Calu3 (cell line): ENCODE measurements around the gene HERPUD1. TPM values are rescaled to one million over a fixed set of nuclear protein-coding genes. Genes with fewer than 3 reads are reported as not detected.
A peak's percentile ranks its signal among the peaks of the same experiment; 100 is the strongest.

Experiments
- BruUV-seq: library from RNA; stranded (reverse); fragments of 400-500 nt; replicated peaks from 2 replicates; lab custom pipeline; 2021; lab: Mats Ljungman, UMichigan
- CTCF ChIA-PET: fragments of 300-600 bp; sonication (Branson Sonifier 250); formaldehyde crosslinking; loops from one replicate; lab custom pipeline; 2022; ENCODE audit warnings: antibody characterized with exemption; lab: Charles Lee
- DNase-seq: peaks from one replicate; pipeline ENCODE4 v3.0.0; 2022
- H3K27ac Mint-ChIP-seq: one replicate; pipeline ENCODE4 v1.8.0; 2022; ENCODE audit warnings: mixed read lengths; ENCODE audit not compliant: unreplicated experiment
- H3K27me3 Mint-ChIP-seq: one replicate; pipeline ENCODE4 v1.8.0; 2022; ENCODE audit warnings: mixed read lengths; ENCODE audit not compliant: unreplicated experiment
- H3K36me3 Mint-ChIP-seq: one replicate; pipeline ENCODE4 v1.8.0; 2022; ENCODE audit warnings: mild to moderate bottlenecking, moderate library complexity, mixed read lengths; ENCODE audit not compliant: insufficient read depth, unreplicated experiment
- H3K4me1 Mint-ChIP-seq: one replicate; pipeline ENCODE4 v1.8.0; 2022; ENCODE audit warnings: mild to moderate bottlenecking, low read depth, mixed read lengths; ENCODE audit not compliant: unreplicated experiment
- H3K4me3 Mint-ChIP-seq: one replicate; pipeline ENCODE4 v1.8.0; 2022; ENCODE audit warnings: mild to moderate bottlenecking, low read depth, moderate library complexity, mixed read lengths; ENCODE audit not compliant: unreplicated experiment
- H3K9me3 Mint-ChIP-seq: one replicate; pipeline ENCODE4 v1.8.0; 2022; ENCODE audit warnings: low read depth, mixed read lengths; ENCODE audit not compliant: unreplicated experiment
- intact Hi-C: fragments of 100-400 bp; cut with micrococcal nuclease; formaldehyde crosslinking; loops from one replicate; pipeline ENCODE4 v1.10.0; 2022; ENCODE audit not compliant: unreplicated experiment
- total RNA-seq: library from RNA; stranded (reverse); gene quantifications from 2 replicates; pipeline ENCODE4 v1.2.3, GENCODE V29; 2022
- TF ChIP-seq, protein P1 (sequence below): fragments of 200-600 bp; IDR thresholded peaks from one replicate; pipeline ENCODE4 v1.8.0; 2022; ENCODE audit warnings: antibody characterized with exemption; ENCODE audit not compliant: unreplicated experiment

Gene HERPUD1
- total RNA-seq, 1 experiment from 2014 or later: 116 TPM

DNA sequence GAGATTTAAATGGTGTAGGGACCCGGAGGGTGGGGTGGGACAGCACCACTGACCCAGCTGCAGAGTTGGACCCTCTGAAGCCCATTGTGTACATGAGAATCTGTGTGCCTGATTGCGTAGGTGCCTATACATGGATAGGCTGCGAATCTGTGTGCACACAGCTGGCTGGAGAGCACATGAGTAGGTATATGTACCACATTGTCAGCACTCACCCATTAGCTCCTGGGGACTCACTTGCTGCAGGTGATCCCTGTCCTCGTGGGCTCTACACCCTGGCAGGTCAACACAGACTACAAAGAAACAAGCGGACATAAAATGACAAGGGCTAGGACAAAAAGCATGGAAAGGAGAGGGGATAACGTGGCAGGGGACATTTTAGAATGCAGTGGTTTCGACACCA is 18.5 kb downstream of the HERPUD1 start:
- no peaks in the 10 kb centered on the region for H3K9me3 Mint-ChIP-seq
- H3K27ac Mint-ChIP-seq: peak overlapping the region; percentile 8
- TF ChIP-seq, protein P1, sequence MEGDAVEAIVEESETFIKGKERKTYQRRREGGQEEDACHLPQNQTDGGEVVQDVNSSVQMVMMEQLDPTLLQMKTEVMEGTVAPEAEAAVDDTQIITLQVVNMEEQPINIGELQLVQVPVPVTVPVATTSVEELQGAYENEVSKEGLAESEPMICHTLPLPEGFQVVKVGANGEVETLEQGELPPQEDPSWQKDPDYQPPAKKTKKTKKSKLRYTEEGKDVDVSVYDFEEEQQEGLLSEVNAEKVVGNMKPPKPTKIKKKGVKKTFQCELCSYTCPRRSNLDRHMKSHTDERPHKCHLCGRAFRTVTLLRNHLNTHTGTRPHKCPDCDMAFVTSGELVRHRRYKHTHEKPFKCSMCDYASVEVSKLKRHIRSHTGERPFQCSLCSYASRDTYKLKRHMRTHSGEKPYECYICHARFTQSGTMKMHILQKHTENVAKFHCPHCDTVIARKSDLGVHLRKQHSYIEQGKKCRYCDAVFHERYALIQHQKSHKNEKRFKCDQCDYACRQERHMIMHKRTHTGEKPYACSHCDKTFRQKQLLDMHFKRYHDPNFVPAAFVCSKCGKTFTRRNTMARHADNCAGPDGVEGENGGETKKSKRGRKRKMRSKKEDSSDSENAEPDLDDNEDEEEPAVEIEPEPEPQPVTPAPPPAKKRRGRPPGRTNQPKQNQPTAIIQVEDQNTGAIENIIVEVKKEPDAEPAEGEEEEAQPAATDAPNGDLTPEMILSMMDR: no peak
- CTCF ChIA-PET: interaction anchor here (0.6 kb wide), 1 partner anchor 79 kb away, joined by 4 read pairs; no protein-coding TSS in a partner anchor
- DNase-seq: no peak
- no peaks in the 10 kb centered on the region for H3K27me3 Mint-ChIP-seq
- BruUV-seq: no TSS peak
- H3K4me1 Mint-ChIP-seq: no peaks in the 10 kb centered on the region
- intact Hi-C loops: no loop called here
- peaks cover 56% of the 10 kb centered on the region for H3K36me3 Mint-ChIP-seq
- no peak overlapping the region for H3K4me3 Mint-ChIP-seq

DNA sequence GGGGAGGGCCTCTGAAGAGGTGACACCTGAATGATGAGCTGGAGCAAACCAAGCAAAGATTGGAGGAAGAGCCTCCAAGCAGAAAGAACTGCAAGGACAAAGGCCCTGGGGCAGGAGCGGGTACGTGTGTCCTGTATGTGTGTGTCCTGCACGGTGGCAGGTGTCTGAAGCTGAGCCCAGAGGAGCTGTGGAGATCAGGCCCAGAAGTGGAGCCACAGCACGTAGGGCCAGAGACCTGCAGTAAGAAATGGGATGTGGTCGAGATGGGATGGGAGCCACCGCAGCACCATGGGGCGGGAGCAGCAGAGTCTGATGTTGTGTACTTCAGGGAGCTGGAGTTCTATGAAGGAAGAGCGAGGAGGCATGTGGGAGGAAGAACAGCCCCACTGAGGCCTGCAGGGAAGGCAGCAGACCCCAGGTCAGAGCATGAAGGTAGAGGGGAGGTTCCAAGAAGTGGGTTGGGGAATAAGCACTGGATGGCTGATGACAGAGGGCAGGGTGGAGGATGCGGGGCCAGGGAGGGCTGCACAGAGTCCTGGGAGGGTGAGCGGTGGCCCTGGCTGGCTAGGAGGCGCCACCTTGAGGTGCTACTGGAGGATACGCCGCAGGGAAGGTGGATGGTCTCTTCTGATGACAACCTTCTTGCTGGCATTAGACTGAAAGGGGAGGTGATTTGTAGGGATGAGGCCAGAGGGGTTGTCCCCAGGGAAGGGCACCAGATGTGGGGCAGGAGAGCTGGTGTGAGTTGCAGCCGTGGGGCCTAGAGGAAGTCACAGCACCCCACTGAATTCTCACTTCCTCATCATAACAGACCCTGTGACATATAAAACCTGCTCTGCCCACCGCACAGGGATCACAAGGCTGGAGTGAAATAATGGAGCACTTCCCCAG is 19.2 kb downstream of the HERPUD1 start:
- peak; percentile 55 for DNase-seq
- Mint-ChIP-seq H3K4me3 (no peak overlapping the region), H3K27ac (peak overlapping the region; percentile 8), H3K27me3 (no peaks in the 10 kb centered on the region), H3K36me3 (peaks cover 49% of the 10 kb centered on the region), H3K4me1 (no peaks in the 10 kb centered on the region), H3K9me3 (no peaks in the 10 kb centered on the region)
- no TSS peak for BruUV-seq
- CTCF ChIA-PET: no interaction called here
- TF ChIP-seq, protein P1: peak; percentile 58
- intact Hi-C loops: no loop called here

- Mint-ChIP-seq H3K36me3 (peaks cover 30% of the 10 kb centered on the region), H3K9me3 (no peaks in the 10 kb centered on the region), H3K4me3 (no peak overlapping the region), H3K4me1 (no peaks in the 10 kb centered on the region), H3K27ac (no peak overlapping the region), H3K27me3 (no peaks in the 10 kb centered on the region)
- CTCF ChIA-PET: no interaction called here
- intact Hi-C loops: loop anchor here (2.0 kb wide), 1 partner anchor 82 kb away; no protein-coding TSS in a partner anchor
- no TSS peak for BruUV-seq
- DNase-seq: no peak
- TF ChIP-seq, protein P1: no peak
Measured at GRCh38 chr16:56953006-56953405, 21.1 kb downstream of the HERPUD1 start.

DNA sequence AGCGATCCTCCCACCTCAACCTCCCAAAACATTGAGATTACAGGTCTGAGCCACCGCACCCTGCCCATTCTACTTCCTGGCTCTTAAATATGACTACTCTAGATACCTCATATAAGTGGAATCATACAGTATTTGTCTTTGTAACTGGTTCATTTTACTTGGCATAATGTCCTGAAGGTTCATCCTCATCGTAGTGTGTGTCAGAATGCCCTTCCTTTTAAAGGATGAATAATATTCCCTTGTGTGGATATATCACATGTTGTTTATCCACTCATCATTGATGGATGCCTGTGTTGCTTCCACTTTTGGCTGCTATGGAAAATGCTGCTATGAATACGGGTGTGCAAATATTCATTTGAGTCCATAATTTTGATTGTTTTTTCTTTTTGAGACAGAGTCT is 24.1 kb downstream of the HERPUD1 start:
- no peak overlapping the region for H3K27ac Mint-ChIP-seq
- H3K27me3 Mint-ChIP-seq: peaks cover 21% of the 10 kb centered on the region
- no peak for DNase-seq
- no peaks in the 10 kb centered on the region for H3K4me1 Mint-ChIP-seq
- BruUV-seq: no TSS peak
- no peak overlapping the region for H3K4me3 Mint-ChIP-seq
- TF ChIP-seq, protein P1: no peak
- H3K36me3 Mint-ChIP-seq: peaks cover 9% of the 10 kb centered on the region
- no peaks in the 10 kb centered on the region for H3K9me3 Mint-ChIP-seq
- intact Hi-C loops: no loop called here
- CTCF ChIA-PET: no interaction called here
